ENCODE results near the gene DCDC2B. TPM values are rescaled to one million over a fixed set of nuclear protein-coding genes. Genes with fewer than 3 reads are reported as not detected.

The DCDC2B gene
- total and polyA plus RNA-seq, 9 of the 15 experiments (the other 6 are each of a cell fraction or from before 2014, with no cell fraction given): not detected

DNA sequence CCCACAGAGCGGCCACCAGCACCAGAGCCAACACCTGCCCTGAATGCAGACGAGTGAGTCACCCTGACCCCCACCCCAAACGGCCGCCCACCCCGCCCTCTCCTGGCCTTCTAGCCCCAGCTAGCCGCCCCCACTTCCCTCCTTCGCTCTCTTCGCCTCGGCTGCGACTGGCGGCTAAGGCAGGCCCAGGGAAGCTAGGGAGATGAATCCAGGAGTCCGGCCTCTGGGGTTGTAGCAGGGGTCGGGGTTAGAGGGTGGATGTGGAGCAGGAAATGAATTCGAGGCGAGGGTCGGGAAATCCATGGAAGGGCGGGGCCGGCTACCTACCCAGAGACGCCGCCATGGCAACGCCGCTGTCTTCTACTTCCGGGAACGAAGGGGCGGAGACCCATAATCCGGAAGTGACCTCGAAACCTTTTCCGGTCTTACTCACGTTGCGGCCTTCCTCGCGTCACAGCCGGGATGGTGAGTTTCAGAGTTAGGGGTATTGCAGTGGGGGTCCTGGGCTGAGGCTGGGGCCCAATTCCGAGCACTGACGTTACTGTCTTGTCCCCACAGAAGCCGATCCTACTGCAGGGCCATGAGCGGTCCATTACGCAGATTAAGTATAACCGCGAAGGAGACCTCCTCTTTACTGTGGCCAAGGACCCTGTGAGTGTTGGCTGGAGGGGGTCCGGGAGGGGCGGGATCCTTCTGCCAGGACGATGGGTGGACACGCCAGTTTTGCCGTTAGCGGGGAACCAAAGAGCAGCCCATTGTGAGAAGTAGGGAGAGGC is 13.3 kb downstream of the DCDC2B start, which contains the start of the genes EIF3I and TMEM234 (continued):
- TF ChIP-seq, protein P1, sequence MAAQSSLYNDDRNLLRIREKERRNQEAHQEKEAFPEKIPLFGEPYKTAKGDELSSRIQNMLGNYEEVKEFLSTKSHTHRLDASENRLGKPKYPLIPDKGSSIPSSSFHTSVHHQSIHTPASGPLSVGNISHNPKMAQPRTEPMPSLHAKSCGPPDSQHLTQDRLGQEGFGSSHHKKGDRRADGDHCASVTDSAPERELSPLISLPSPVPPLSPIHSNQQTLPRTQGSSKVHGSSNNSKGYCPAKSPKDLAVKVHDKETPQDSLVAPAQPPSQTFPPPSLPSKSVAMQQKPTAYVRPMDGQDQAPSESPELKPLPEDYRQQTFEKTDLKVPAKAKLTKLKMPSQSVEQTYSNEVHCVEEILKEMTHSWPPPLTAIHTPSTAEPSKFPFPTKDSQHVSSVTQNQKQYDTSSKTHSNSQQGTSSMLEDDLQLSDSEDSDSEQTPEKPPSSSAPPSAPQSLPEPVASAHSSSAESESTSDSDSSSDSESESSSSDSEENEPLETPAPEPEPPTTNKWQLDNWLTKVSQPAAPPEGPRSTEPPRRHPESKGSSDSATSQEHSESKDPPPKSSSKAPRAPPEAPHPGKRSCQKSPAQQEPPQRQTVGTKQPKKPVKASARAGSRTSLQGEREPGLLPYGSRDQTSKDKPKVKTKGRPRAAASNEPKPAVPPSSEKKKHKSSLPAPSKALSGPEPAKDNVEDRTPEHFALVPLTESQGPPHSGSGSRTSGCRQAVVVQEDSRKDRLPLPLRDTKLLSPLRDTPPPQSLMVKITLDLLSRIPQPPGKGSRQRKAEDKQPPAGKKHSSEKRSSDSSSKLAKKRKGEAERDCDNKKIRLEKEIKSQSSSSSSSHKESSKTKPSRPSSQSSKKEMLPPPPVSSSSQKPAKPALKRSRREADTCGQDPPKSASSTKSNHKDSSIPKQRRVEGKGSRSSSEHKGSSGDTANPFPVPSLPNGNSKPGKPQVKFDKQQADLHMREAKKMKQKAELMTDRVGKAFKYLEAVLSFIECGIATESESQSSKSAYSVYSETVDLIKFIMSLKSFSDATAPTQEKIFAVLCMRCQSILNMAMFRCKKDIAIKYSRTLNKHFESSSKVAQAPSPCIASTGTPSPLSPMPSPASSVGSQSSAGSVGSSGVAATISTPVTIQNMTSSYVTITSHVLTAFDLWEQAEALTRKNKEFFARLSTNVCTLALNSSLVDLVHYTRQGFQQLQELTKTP (IDR thresholded peaks at IDR 0.05; ENCODE audit: low read depth in 1 of 2, partially characterized antibody in 2 of 2): peak in 1 of 2 experiments; percentile 51
- TF ChIP-seq THRAP3 (IDR thresholded peaks at IDR 0.05; ENCODE audit: borderline replicate concordance): no peak
- no peak for TF ChIP-seq CBX1 (IDR thresholded peaks at IDR 0.05; ENCODE audit: low read depth)
- no peak for TF ChIP-seq RFX5 (IDR thresholded peaks at IDR 0.05; ENCODE audit: low read depth, low read length)
- TF ChIP-seq NUFIP1 (IDR thresholded peaks at IDR 0.05; ENCODE audit: partially characterized antibody): no peak
- no peak for TF ChIP-seq LEF1 (IDR thresholded peaks at IDR 0.05)
- no peak for TF ChIP-seq ZBTB1 (CRISPR knock-in tag; IDR thresholded peaks at IDR 0.05; ENCODE audit: borderline replicate concordance, low read depth)
- TF ChIP-seq, protein P2, sequence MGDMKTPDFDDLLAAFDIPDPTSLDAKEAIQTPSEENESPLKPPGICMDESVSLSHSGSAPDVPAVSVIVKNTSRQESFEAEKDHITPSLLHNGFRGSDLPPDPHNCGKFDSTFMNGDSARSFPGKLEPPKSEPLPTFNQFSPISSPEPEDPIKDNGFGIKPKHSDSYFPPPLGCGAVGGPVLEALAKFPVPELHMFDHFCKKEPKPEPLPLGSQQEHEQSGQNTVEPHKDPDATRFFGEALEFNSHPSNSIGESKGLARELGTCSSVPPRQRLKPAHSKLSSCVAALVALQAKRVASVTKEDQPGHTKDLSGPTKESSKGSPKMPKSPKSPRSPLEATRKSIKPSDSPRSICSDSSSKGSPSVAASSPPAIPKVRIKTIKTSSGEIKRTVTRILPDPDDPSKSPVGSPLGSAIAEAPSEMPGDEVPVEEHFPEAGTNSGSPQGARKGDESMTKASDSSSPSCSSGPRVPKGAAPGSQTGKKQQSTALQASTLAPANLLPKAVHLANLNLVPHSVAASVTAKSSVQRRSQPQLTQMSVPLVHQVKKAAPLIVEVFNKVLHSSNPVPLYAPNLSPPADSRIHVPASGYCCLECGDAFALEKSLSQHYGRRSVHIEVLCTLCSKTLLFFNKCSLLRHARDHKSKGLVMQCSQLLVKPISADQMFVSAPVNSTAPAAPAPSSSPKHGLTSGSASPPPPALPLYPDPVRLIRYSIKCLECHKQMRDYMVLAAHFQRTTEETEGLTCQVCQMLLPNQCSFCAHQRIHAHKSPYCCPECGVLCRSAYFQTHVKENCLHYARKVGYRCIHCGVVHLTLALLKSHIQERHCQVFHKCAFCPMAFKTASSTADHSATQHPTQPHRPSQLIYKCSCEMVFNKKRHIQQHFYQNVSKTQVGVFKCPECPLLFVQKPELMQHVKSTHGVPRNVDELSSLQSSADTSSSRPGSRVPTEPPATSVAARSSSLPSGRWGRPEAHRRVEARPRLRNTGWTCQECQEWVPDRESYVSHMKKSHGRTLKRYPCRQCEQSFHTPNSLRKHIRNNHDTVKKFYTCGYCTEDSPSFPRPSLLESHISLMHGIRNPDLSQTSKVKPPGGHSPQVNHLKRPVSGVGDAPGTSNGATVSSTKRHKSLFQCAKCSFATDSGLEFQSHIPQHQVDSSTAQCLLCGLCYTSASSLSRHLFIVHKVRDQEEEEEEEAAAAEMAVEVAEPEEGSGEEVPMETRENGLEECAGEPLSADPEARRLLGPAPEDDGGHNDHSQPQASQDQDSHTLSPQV (IDR thresholded peaks at IDR 0.05): no peak
- no peak for TF ChIP-seq ZNF668 (CRISPR knock-in tag; IDR thresholded peaks at IDR 0.05)
- no peak for TF ChIP-seq ZNF23 (CRISPR knock-in tag; IDR thresholded peaks at IDR 0.05)
- no peak for TF ChIP-seq SP2 (IDR thresholded peaks at IDR 0.05; ENCODE audit: extremely low read depth, low read depth, low read length, poor library complexity, severe bottlenecking)
- no peak for TF ChIP-seq ZNF644 (tag; IDR thresholded peaks at IDR 0.05; ENCODE audit: low read depth)
- no peak for TF ChIP-seq GABPB2 (CRISPR knock-in tag; conservative IDR thresholded peaks at IDR 0.05)
- TF ChIP-seq GTF2E2 (tag; IDR thresholded peaks at IDR 0.05): no peak
- TF ChIP-seq, protein P3, sequence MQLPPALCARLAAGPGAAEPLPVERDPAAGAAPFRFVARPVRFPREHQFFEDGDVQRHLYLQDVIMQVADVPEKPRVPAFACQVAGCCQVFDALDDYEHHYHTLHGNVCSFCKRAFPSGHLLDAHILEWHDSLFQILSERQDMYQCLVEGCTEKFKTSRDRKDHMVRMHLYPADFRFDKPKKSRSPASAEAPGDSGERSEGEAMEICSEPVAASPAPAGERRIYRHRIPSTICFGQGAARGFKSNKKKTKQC (CRISPR knock-in tag; IDR thresholded peaks at IDR 0.05): no peak; the same call in 1 of the 2 replicates
- TF ChIP-seq ZNF121 (CRISPR knock-in tag; conservative IDR thresholded peaks at IDR 0.05): no peak
- no peak for TF ChIP-seq CCNT2 (IDR thresholded peaks at IDR 0.05; ENCODE audit: borderline replicate concordance, extremely low read depth, insufficient read length, low read depth, low read length)
- no peak for TF ChIP-seq PYGO2 (tag; IDR thresholded peaks at IDR 0.05)

All from K562 (cell line).